GM18520 (cell line): ENCODE data around the gene SLC1A2.

ENCODE experiments used
- ATAC-seq: cut with Tn5 transposase; IDR thresholded peaks from one replicate; pipeline ENCODE4 v1.9.1; 2021; ENCODE audit not compliant: unreplicated experiment

The SLC1A2 gene

DNA sequence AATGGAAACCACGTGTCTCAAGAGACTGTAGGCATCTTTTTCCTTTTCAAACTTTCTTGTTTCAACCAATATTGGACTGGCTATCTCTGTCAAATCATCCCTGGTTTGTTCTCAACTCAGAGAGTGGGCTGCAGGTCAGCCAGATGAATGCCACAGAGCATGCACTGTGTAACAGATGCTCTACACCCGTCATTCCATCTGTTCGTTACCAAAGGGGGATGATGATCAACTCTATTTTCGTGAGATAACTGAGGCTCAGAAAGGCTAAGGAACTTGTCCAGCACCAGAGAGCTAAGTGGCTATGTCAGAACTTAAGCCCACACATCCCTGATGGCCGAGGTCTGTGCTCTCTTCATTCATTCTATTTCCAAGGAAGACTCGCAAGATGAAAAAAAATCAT lies 42.1 kb downstream of the SLC1A2 start:
- ATAC-seq, result no peak

DNA sequence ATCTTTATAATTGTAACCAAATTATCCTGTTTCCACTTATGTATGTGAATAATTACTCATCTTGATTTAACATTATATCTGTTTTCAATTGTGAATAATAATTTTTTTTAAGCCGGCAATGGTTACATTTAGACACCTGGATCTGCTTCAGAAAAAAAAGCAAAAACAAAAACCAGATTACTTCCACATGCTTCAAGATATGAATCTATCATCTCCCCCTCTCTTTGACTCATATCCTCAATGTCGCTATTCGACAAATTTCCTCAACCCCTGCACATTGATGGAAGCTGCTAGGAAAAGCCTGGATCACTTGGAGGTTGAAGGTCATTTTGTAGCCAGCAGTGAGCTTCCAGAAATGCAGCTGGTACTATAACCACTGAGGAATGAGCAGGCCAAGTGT lies 42.7 kb downstream of the SLC1A2 start:
- ATAC-seq, result no peak

GRCh38 chr11:35376118-35376510 lies 43.2 kb downstream of the SLC1A2 start:
- ATAC-seq, result no peak

- no peak for ATAC-seq
Measured at GRCh38 chr11:35375332-35376117, 43.8 kb downstream of the SLC1A2 start.

DNA sequence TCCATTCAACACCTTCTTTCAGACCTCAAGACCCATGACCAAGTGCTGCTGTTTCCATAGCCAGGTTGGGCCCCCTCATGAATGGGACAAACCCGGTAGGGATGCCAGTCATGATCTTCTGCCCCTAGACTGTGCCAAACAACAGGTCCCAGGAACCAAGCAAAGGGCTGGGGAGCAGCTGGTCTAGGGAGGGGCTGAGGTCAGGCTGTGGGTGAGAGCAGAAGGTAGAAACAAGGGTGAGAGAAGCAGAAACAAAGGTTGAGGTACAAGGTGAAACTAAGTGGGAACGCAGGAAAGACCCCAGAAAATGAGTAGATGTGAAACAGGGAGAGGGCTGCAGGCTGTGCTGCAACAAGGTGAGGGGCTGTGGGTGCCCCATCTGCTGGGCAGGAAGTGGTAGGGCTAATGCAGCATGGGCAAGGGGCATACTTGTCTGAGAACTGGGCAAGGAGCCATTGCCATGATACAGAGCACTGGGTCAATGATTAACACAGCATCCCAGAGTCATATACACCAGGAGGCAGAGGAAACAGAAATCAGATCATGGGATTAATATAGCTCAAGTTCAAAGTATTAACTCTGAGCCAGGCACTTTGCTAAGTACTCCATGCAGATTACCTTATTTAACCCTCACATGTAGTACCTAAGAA lies 45.9 kb downstream of the SLC1A2 start:
- no peak for ATAC-seq

DNA sequence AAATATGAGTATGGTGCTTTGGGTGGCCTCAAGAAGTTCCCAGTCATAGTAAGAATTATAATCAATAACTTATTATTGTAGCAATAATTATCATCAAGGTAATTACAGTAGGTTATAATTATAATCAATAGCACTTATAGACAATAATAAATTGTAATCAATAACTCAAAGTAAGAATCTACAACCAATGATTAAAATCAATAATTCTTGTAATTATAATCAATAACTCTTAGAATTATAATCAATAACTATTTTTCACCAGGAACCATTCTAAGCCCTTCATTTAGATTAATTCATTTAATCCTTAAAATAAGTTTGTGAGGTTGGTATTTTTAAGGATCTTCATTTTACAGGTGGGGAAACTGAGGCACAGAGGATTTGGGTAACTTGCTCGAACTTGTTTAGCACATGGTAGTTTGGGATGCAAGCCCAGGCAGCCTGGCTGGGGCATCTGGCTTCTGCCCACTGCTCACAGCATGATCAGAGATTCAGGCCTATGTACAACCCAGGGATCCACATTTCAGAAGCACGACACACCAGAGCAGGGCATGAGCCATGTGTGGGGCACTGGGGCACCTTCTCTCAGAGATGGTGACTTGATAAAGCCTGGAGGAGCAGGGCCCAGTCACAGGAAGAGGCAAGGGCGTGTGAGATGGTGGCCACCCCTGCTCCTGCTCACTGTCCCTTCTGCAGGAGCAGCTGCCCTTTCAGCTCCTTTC lies 46.6 kb downstream of the SLC1A2 start:
- no peak for ATAC-seq

DNA sequence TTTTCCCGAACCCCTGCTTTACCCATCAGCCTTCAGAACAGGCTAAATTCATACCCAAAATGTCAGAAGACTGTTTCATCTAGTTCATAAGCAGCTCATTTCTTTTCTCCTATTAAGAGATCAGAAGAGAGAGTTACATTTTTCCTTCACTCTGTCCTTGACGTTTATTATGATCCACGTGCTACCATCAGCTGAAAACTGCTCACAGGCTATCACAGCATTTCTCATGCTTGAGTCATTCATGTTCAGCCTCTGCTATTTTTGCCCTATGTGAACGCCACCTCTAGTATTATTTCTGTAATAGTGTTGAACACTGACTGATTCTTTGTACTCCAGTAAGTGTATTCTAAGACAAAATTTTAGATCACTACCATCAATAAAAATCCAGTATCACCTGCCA lies 51.9 kb downstream of the SLC1A2 start:
- no peak for ATAC-seq

GRCh38 chr11:35366798-35367197 lies 52.6 kb downstream of the SLC1A2 start:
- ATAC-seq, result no peak

- no peak for ATAC-seq
Measured at GRCh38 chr11:35365961-35366360, 53.4 kb downstream of the SLC1A2 start.

DNA sequence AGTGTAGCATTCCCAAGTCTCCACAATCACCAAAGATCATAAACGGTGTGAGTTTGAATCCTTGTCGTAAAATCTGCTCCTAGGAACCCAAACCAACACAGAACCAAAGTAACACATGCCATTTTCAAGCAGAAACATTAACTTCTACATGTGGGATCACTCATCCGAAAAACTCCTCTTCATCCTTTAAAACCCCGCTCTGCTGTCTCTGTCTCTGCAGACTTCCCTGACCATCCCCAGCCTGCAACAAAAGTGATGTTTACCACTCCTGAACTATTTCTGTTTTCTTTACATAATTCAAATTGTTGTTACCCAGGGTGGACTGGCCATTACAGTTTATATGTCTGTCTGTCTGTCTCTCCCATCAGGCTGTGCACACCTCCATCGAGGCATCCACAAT lies 54.0 kb downstream of the SLC1A2 start:
- no peak for ATAC-seq

- no peak for ATAC-seq
Measured at GRCh38 chr11:35363854-35364780, 55.2 kb downstream of the SLC1A2 start.

DNA sequence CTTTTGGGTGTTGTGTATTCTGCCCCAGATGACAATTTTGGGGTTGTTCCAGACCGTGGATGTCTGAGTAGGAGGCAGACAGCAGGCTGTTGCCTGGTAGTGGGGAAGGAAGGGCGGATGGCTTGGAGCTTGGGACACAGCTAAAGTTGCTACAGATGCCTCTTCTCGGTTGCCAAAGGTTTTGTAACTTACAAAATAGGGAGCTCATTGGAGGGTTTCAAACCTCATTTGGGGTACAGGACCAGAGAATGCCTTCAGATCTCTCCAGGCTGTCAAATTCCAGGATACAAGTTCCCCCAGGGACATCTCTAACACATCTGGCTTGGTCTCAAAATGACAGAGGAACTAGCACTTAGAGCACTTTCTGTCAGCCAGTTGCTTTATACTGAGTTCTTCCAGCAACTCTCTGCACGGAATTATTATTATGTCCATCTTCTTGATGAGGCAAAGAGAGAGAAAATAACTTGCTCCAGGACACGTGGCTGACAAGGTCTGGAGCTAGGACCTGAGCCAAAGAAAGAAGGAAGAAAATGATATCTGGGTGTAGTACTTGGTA lies 56.0 kb downstream of the SLC1A2 start:
- ATAC-seq, result no peak

GRCh38 chr11:35362521-35362980 lies 56.8 kb downstream of the SLC1A2 start:
- no peak for ATAC-seq

DNA sequence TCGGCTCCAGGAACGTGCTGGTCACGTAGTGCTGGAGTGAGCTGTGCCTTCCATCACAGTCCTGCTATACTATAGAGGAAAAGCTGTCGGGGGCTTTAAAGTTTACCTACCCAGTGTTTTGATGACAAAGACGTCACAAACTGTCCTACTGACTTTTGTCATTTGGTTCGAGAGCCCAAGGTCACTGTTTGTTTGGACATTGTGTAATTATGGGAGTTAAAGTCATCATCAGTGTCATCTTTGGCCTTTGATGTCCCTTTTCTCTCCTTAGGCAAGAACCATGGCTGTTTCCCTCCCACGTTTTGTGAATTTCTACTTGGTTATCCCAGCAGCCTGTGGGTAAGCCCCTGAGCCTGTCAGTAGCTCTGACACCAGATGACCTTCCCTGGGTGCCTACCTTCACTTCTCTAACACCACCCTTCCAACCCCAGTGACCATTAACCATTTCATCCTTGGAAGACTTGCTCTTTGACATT lies 59.3 kb downstream of the SLC1A2 start:
- no peak for ATAC-seq

- ATAC-seq, result no peak
Measured at GRCh38 chr11:35359321-35360054, 59.9 kb downstream of the SLC1A2 start.

GRCh38 chr11:35358391-35358790 lies 61.0 kb downstream of the SLC1A2 start:
- ATAC-seq, result no peak

GRCh38 chr11:35357923-35358322 lies 61.4 kb downstream of the SLC1A2 start:
- no peak for ATAC-seq

- ATAC-seq, result no peak
Measured at GRCh38 chr11:35355102-35355749, 64.1 kb downstream of the SLC1A2 start.

GRCh38 chr11:35354644-35355043 lies 64.7 kb downstream of the SLC1A2 start:
- no peak for ATAC-seq
